GM13976 (cell line): ENCODE results near the gene PLCH2.

Experiments used
- DNase-seq: peaks from one replicate; pipeline ENCODE4 v3.0.0; 2012; ENCODE audit warnings: low spot score
- in situ Hi-C: fragments of 300-500 bp; cut with MboI; formaldehyde crosslinking; loops from one replicate; pipeline ENCODE4 v1.12.0; 2022; ENCODE audit warnings: low sequenced_read_pairs, mixed read lengths, inconsistent platforms; ENCODE audit not compliant: unreplicated experiment
- TF ChIP-seq, protein P1 (sequence below): IDR thresholded peaks from 2 replicates; pipeline ENCODE4 v1.5.1; 2012; ENCODE audit warnings: borderline replicate concordance, mild to moderate bottlenecking; ENCODE audit not compliant: insufficient read depth; ENCODE audit errors: extremely low read depth, missing control alignments, control extremely low read depth

Gene PLCH2

GRCh38 chr1:2530513-2531361 is 54.6 kb downstream of the PLCH2 start:
- TF ChIP-seq, protein P1, sequence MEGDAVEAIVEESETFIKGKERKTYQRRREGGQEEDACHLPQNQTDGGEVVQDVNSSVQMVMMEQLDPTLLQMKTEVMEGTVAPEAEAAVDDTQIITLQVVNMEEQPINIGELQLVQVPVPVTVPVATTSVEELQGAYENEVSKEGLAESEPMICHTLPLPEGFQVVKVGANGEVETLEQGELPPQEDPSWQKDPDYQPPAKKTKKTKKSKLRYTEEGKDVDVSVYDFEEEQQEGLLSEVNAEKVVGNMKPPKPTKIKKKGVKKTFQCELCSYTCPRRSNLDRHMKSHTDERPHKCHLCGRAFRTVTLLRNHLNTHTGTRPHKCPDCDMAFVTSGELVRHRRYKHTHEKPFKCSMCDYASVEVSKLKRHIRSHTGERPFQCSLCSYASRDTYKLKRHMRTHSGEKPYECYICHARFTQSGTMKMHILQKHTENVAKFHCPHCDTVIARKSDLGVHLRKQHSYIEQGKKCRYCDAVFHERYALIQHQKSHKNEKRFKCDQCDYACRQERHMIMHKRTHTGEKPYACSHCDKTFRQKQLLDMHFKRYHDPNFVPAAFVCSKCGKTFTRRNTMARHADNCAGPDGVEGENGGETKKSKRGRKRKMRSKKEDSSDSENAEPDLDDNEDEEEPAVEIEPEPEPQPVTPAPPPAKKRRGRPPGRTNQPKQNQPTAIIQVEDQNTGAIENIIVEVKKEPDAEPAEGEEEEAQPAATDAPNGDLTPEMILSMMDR = no peak
- in situ Hi-C loops = loop anchor here (25.0 kb wide), 1 partner anchor 118 kb away; the partner anchor contains the start of gene PEX10
- no peak for DNase-seq

GRCh38 chr1:2532485-2533160 is 56.5 kb downstream of the PLCH2 start:
- in situ Hi-C loops = loop anchor here (25.0 kb wide), 1 partner anchor 120 kb away; the partner anchor contains the start of gene PEX10
- DNase-seq = no peak
- TF ChIP-seq, protein P1 = no peak

DNA sequence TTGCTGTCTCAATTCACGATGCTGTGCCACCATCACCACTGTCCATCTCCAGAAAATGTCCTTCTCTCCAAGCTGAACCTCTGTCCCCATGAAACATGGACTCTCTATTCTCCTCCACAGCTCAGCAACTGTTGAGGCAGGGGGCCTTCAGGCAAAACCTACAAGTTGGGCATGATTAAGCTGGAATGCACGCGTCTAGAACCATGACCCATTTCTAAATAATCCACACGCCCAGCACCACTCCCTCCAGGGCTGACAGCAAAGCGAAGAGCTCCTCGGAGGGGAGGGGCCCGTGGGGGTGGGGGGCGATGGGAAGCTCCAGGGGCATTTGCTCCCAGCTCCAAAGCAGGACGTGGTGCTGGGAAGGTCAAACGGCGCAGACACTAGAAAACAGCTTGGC is 57.3 kb downstream of the PLCH2 start:
- TF ChIP-seq, protein P1 = no peak
- in situ Hi-C loops = loop anchor here (25.0 kb wide), 1 partner anchor 121 kb away; the partner anchor contains the start of gene PEX10
- DNase-seq = no peak

GRCh38 chr1:2534315-2534686 is 58.2 kb downstream of the PLCH2 start:
- TF ChIP-seq, protein P1 = no peak
- in situ Hi-C loops = loop anchor here (25.0 kb wide), 1 partner anchor 122 kb away; the partner anchor contains the start of gene PEX10
- no peak for DNase-seq

DNA sequence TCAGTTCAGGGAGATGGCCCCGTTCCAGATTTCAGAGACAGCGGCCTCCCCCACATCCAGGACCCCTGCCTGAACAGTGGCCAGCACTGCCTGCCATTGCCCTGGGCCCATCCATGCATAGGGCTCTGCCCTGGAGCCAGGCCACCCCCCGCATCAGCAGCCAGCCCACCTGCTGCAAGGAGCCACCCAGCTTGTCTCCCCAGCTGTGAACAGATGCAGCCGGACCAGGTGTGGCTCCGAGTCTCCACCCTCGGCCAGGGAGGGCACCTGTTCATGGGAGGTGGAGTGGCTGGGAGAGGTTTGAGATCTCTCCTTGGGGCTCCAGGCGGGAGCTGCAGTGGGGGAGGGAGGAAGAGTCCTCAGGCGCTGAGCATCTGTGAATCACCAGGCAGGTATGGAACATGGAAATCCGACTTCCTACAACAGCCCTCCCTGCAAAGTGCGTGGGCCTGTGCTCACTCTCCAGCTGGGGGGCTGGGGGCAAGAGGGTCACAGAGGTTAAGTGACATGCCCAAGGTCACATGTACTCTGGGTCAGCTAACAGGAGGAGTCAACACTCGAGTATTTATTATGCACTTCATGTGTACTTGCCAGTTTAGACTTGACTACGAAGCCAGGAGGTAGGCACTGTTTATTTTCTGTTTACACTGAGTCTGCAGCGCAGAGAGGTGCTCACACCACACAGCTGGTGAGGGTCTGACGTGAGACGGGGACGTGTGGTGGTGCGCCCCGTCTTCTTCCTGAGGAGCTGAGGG is 58.8 kb downstream of the PLCH2 start:
- TF ChIP-seq, protein P1 = no peak
- in situ Hi-C loops = loop anchor here (25.0 kb wide), 1 partner anchor 123 kb away; the partner anchor contains the start of gene PEX10
- no peak for DNase-seq

DNA sequence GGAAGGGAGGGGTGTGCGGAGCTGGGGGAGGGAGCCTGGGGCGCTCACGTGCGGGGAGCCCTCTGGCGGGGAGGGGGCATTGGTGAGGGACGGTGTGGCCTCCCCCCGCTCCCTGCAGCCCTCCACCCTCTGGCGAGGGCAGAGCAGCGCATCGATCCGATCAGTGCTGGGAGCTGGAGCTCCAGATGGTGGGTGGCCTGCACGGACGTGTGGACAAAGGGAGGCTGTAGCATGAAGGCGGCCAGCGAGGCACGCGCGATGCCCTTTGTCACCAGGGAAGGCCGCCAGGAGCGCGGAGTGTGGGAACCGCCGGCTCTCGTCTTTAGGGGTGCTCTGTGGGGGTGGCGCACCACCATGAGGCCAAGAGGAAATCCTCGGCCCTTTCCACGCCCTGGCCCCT is 59.4 kb downstream of the PLCH2 start:
- in situ Hi-C loops = loop anchor here (25.0 kb wide), 1 partner anchor 123 kb away; the partner anchor contains the start of gene PEX10
- DNase-seq = no peak
- TF ChIP-seq, protein P1 = no peak
